GM19468 (cell line): Measurements from ENCODE around the gene TSR3.
"Not testable (repeated sequence)": the region's sequence is repeated elsewhere in the genome, so short reads cannot be mapped to it uniquely, and the experiment has no call there.

ENCODE experiments used
- ATAC-seq: cut with Tn5 transposase; IDR thresholded peaks from one replicate; pipeline ENCODE4 v1.9.1; 2021; ENCODE audit warnings: mild to moderate bottlenecking, moderate library complexity, moderate number of reproducible peaks; ENCODE audit not compliant: unreplicated experiment; ENCODE audit errors: extremely low read depth

Gene TSR3

GRCh38 chr16:1340730-1341494 is 10.8 kb downstream of the TSR3 start:
- no peak for ATAC-seq

- no peak for ATAC-seq
Measured at GRCh38 chr16:1338855-1339675, 12.6 kb downstream of the TSR3 start.

- no peak for ATAC-seq
Measured at GRCh38 chr16:1338119-1338730, 13.5 kb downstream of the TSR3 start.

- no peak for ATAC-seq
Measured at GRCh38 chr16:1337486-1337885, 14.2 kb downstream of the TSR3 start.

DNA sequence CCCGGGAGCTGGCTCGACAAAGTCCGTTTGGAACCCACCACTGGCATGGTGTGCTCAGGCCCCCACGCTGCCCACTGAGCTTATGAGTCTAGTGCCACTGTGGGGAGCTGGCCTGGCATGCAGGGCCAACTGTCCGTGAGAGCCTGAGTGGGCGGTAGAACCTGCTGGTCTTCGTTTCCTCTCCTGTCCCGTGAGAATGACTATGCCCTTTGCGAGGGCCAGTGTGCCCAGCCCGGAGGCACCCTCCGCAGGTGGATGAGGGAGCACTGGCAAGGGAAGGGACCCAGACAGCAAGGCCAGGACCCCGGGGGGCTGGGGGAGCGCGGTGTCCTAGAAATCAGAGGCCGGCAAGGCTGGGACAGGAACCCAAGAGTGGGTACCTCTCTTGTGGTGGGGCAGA is 15.1 kb downstream of the TSR3 start:
- ATAC-seq: no peak

GRCh38 chr16:1335996-1336395 is 15.7 kb downstream of the TSR3 start:
- ATAC-seq: no peak

DNA sequence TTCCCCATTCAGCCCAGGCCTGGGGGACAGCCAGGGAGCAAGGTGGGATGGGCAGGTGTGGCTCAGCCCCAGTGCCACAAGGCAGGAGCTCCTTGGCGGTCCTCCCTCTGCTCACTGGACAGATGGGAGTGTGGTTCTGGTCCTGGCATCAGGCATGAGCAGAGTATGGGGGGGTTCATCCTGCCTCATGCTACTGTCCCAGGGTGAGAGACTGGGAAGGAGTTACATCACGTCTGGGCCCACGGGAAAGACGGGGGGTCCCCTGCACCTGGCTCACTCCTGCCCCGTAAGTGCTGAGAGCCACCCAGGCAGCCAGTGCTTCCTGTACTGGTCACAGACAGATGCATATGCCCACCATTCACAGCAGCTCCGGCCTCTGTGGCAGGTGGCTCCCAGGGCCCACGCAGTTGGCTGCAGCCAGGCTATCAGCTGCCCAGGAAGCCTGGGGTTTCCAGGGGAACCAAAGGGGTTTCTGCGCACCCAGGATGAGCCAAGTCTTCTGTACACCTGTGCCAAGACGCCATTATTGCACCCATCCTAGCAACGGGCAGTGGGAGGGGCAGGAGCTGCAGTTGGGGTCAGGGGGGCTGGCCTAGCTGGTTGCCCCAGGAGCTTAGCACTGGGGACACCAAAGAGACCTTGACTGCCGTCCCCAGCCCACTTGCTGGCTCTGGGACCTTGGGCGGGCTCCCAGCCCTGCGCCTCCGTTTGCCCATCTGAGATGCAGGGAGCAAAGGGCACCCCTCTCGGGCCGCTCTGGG is 16.3 kb downstream of the TSR3 start:
- ATAC-seq: no peak

DNA sequence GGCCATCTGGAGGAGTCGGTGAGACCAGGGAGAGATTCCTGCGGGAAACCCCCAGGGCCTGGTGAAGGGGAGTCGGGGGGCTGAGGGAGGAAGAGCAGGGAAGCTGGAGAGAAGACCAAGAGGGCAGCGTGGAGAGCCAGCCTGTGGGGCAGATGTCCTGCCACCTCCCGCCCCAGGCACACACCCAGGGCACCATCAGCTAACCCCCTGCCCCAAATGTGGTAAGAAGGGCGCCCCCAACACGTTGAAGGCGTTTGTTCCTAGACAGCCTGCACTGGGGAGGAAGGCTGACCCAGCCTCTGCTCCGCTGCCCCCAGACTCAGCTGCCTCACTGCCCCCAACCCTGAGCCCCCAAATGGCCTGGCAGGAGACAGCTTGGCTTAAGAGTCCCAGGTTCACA is 16.9 kb downstream of the TSR3 start:
- ATAC-seq: no peak

DNA sequence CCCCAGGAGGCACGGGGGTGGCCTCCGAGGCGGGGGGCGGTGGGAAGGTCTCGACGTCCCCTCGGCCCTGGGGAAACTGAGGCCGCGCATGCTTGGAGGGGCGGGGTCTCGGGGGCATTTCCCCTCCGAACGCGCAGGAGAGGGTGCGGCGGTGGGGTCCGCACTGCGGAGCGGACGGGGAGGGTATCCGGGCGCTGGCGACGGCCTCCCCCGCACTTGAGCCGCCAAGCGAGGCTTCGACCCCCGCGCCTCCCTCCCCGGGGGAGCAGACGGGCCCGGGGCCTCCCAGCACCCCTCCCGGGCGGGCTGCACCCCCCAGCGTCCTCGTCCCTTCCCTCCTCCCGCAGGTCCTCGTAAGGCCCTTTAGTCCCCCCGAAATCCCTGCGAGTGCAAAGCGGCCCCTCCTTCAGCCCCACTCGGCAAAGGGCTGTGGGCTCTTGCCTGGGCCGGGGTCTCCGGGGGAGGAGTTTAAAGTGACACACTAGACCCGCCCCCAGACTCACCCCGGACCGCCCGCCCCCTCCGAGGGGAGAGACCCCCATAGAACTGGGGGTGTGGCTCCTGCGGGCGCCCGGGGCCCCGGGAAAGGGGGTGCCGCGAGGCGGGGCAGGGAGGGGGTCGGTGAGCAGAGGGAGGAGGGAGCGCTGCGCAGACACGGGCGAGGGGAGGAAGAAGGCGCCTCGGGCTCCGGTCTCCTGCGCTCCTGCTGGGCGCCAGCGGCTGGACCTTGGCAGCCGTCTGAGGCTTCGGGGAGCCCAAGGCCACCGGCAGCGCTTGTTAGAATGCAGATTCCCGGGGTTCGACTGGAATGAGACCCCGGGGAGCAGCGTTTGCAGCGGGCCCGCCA is 17.6 kb downstream of the TSR3 start:
- ATAC-seq: no peak

- no peak for ATAC-seq
Measured at GRCh38 chr16:1333149-1333812, 18.4 kb downstream of the TSR3 start, which contains the start of gene BAIAP3. BAIAP3 (plus strand) TSS chr16:1333645; CDS start chr16:1338550, 4,905 bp downstream.

DNA sequence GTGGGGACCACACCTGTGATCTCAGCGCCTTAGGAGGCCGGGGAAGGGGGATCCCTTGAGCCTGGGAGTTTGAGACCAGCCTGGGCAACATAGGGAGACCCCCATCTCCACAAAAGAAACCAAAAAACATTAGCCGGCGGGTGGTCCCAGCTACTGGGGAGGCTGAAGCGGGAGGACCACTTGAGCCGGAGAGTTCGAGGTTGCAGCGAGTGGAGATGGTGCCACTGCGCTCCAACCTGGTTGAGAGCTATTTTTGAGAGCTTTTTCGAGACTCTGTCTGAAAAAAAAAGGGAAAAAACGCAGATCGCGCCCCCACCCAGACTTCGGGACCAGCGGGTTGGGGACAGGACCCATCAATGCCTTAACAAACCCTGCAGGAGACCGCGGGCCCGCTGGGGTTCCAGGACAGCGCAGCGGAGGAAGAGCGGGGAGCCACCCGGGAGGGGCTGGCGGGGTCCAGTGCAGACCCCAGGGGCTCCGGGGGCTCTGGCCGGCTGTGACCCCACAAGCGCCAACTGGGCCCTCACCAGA is 19.0 kb downstream of the TSR3 start:
- no peak for ATAC-seq

DNA sequence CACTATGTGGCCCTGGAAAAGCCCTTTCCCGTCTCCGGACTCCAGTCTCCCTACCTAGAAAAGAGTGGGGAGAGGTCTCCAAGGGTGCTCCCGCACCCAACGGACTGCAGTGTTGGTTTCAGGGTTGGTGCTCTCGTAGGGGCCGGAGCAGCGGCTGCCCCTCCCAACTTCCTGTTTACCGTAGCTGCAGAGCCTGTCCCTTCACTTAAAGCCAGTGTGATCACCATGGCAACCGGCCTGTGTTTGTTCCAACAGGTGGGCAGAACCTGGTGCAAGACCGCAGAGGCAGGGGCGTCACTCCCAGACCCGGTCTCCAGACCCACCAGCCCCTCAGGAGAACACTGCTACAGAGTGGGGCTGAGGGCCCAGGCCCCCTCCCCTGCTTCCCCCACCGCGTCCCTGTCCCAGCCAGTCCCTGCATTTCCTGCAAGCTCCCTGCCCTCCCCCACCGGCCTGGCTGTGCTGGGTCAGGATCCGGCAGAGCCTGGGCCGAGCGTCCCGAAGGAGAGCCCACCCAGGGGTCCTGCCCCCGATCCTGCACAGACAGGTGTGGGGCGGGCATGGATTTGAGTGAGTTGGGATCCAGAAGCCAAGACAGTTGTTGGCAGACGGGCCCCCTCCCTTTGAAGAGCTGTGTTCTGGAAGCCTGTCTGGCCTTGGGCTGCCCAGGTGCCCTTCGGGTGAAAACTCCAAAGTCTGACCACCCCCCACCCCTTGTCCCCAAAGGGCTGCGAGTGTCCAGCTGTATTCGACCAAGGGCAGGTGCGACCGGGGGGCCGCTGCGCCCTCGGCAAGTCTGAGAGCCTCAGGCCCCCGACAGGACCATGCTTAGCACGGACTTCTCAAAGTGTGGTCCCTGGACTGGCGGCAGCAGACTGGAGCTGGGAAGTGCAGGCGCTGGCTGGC is 19.7 kb downstream of the TSR3 start:
- no peak for ATAC-seq

GRCh38 chr16:1330931-1331711 is 20.6 kb downstream of the TSR3 start:
- ATAC-seq: no peak

GRCh38 chr16:1330260-1330914 is 21.3 kb downstream of the TSR3 start:
- no peak for ATAC-seq

- not testable (repeated sequence) for ATAC-seq
Measured at GRCh38 chr16:1328961-1329360, 22.7 kb downstream of the TSR3 start.

- not testable (repeated sequence) for ATAC-seq
Measured at GRCh38 chr16:1328136-1328535, 23.5 kb downstream of the TSR3 start.

GRCh38 chr16:1327619-1327947 is 24.1 kb downstream of the TSR3 start:
- ATAC-seq: no peak
